Measurements from ENCODE around the gene CXXC1.
A peak's percentile ranks its signal among the peaks of the same experiment; 100 is the strongest.

CXXC1 gene

DNA sequence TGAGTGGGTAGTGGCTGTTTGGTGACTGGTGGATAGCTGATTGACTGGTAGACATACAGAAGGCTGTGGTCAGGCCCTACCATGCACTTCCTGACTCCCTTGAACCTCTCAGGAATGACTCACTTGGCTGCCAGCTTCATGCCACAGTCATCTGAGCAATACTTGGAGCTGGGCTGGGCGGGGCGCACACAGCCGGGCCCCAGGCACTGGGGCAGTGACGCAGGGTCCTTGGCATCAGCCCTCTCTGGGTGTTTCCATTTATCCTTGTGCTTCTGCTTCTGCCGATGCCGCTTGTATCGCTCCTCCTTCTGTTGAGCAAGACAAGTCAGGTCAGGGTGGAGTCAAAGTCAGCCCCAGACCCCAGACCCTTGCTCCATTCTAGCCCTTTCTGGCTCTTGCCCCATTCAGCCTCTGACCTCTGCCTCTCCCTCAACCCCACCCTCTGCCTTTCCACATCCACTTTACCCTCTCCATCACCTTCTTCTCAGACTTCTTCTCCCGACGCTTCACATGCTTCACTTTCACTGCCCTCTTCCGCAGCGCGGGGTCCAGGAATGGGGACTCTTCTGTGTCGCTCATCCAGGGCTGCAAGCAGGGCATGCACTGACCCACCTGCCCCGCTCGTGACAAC is 3.1 kb downstream of the CXXC1 start:
- Mint-ChIP-seq H3K4me1 (peaks cover 32% of the 10 kb centered on the region), H3K27ac (peak overlapping the region in 2 of 3 experiments; percentile 21 to 56), H3K36me3 (ENCODE audit: low read depth) (peaks cover 48% of the 10 kb centered on the region), H3K9me3 (peaks cover 14% of the 10 kb centered on the region), H3K4me3 (peak overlapping the region; percentile 96 to 99 (median 97)), H3K27me3 (ENCODE audit: low read depth) (no peaks in the 10 kb centered on the region)
- TF ChIP-seq, protein P1, sequence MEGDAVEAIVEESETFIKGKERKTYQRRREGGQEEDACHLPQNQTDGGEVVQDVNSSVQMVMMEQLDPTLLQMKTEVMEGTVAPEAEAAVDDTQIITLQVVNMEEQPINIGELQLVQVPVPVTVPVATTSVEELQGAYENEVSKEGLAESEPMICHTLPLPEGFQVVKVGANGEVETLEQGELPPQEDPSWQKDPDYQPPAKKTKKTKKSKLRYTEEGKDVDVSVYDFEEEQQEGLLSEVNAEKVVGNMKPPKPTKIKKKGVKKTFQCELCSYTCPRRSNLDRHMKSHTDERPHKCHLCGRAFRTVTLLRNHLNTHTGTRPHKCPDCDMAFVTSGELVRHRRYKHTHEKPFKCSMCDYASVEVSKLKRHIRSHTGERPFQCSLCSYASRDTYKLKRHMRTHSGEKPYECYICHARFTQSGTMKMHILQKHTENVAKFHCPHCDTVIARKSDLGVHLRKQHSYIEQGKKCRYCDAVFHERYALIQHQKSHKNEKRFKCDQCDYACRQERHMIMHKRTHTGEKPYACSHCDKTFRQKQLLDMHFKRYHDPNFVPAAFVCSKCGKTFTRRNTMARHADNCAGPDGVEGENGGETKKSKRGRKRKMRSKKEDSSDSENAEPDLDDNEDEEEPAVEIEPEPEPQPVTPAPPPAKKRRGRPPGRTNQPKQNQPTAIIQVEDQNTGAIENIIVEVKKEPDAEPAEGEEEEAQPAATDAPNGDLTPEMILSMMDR (IDR thresholded peaks at IDR 0.05; ENCODE audit: unreplicated experiment in 3 of 3), result no peak

DNA sequence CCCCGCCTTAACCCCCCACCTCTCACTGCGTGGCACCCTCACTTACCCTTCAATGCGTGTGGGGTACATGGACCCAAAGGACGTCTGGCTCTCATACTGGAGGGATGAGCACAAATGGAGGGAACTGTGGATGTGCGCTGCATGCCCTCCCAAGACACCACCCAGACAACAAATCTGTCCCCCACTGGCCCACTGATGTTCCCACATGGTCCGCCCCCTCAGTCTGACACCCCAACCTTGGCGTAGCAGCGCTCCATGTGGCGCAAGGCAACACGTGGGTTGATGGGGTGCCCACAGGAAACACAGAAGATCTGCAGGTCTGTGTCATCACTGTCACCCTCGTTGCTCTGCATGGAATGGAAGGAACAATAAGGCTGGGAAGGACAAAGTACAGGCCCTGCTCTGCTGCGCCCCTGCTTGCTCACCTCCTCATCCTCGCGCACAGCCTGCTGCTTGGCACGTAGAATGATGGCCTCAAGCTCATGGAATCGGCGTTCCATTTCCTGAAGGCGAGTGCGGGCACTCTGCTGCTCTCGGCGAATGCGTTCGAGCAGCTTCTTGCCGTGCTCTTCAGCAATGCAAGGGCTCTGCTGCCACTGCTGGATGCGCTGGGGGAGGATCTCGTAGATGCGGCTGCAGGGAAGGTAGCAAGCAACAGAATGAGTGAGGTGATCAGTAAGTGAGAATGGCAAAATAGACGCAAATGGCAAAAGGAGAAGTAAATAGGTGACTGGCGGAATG is 3.9 kb downstream of the CXXC1 start:
- peak overlapping the region in 2 of 3 experiments; percentile 21 to 56 for H3K27ac Mint-ChIP-seq
- TF ChIP-seq, protein P1 (IDR thresholded peaks at IDR 0.05; ENCODE audit: unreplicated experiment in 3 of 3), result no peak
- no peaks in the 10 kb centered on the region for H3K27me3 Mint-ChIP-seq (ENCODE audit: low read depth)
- H3K36me3 Mint-ChIP-seq (ENCODE audit: low read depth), result peaks cover 55% of the 10 kb centered on the region
- peaks cover 14% of the 10 kb centered on the region for H3K9me3 Mint-ChIP-seq
- peaks cover 38% of the 10 kb centered on the region for H3K4me1 Mint-ChIP-seq
- peak overlapping the region; percentile 96 to 99 (median 97) for H3K4me3 Mint-ChIP-seq

DNA sequence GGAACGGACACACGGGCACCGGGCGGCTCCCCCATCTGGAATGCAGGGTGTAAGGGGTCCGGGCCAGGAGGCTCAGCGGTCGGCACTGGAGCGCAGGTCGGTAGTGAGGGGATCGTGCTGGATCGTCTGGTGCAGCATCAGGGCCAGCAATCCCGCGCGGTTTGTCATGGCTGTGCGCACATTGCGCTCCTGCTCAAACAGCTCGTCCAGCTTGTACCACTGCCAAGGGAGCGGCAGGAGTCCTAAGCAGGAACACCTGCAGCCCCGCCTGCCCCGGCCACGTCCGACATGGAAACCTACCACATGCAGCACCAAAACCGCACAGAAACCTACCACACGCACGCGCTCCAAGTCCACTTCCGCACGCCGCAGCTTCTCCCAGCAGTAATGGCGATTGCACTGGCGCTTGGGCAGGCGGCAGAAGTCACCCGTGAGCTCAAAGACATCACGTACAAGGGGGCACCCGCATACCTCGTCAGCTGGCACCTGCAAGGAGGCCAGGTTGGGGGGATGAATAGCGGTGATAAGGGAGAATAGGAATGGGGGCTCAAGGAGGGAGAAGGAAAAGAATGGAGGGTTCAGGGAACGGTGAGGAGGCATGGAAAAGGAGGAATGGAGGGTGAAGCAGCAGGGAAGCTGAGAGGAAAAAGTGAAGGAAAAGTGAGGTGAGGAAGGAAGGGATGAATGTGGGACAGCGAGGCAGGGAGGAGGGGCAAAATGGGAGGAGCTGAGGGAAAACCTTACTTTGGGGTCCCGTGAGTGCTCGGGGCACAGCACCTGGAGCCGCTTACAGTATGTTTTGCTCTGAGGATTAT is 4.8 kb downstream of the CXXC1 start:
- Mint-ChIP-seq H3K27ac (peak overlapping the region in 2 of 3 experiments; percentile 17 to 46), H3K27me3 (ENCODE audit: low read depth) (no peaks in the 10 kb centered on the region)

DNA sequence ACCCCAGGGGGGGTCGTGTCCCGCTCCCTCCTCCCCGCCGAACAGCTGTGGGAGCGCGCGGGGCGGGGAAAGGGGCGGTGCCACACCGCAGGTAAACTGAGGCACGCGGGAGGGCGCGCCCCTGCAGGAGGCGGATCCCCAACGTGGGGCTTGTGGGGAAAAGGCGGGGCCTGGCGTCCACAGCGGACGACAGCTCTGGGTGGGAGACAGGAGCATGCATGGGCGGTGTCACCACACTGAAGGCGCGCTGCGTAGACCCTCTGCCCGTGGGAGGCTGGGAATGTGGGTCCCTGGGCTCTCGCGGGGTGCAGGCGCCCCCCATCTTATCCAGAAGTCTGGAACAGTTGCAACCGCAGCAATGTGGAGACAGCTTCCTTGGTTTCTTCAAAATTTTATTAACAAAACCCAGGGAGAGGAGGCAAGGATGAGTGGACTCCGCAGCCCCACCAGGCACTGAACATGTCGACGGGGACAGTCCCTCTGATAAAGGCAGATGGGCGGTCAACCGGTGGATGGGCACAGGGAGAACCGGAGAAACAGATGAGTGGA is 5.4 kb downstream of the CXXC1 start:
- peak overlapping the region; percentile 80 to 95 (median 95) for H3K27ac Mint-ChIP-seq
- no peaks in the 10 kb centered on the region for H3K27me3 Mint-ChIP-seq (ENCODE audit: low read depth)
- TF ChIP-seq, protein P1 (IDR thresholded peaks at IDR 0.05; ENCODE audit: unreplicated experiment in 3 of 3), result no peak
- H3K36me3 Mint-ChIP-seq (ENCODE audit: low read depth), result peaks cover 61% of the 10 kb centered on the region
- peak overlapping the region; percentile 96 to 99 (median 97) for H3K4me3 Mint-ChIP-seq
- H3K9me3 Mint-ChIP-seq, result peaks cover 14% of the 10 kb centered on the region
- H3K4me1 Mint-ChIP-seq, result peaks cover 31% of the 10 kb centered on the region

More for the DNA sequence above, 4.8 kb downstream of the CXXC1 start:
- Mint-ChIP-seq H3K9me3 (peaks cover 14% of the 10 kb centered on the region), H3K4me3 (peak overlapping the region; percentile 96 to 99 (median 97)), H3K36me3 (ENCODE audit: low read depth) (peaks cover 60% of the 10 kb centered on the region), H3K4me1 (peaks cover 38% of the 10 kb centered on the region)
- TF ChIP-seq, protein P1 (IDR thresholded peaks at IDR 0.05; ENCODE audit: unreplicated experiment in 3 of 3), result no peak

DNA sequence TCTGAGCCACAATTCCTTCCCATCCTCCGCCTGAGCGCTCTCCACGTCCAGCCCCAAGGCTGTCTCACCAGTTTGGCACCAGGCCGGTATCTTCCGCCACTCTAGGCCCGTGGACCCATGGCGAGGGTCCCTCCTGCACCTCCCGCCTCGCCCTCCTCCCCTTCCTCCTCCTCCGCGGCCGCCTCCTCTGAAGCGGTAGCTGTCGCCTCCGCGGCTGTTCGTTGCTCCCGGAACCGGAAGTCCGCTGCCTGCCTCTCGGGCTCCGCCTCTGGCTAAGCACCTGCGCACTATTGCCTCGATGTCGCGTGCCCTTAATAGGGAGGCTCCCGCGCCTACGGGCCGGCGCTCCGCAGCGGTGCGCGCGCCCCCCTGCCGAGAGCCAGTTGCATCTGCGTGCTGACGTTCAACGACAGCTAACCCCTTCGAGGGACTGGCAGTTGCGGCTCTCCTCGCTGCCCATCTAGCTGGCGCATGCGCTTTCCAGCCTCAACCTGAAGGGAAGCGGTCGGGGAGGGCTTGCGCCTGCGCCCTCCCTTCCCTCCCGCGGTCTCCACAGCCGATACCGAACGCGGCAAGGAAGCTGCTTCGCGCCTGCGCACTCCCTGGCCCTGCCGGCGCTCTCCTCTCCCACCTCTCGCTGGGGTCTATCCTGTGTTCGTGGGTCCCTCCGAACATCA is 6.1 kb downstream of the CXXC1 start, which contains the start of gene MBD1:
Gene MBD1 (minus strand): TSS at position 229 of the 677 bp plus-strand sequence. CDS start 1,531 bp downstream, outside the sequence.
- Mint-ChIP-seq H3K4me3 (peak within 1 kb of the TSS; percentile 96 to 99 (median 97)), H3K27me3 (ENCODE audit: low read depth) (no peaks in the 10 kb centered on the region), H3K36me3 (ENCODE audit: low read depth) (peaks cover 67% of the 10 kb centered on the region), H3K27ac (peak within 1 kb of the TSS; percentile 80 to 95 (median 95)), H3K9me3 (peaks cover 14% of the 10 kb centered on the region), H3K4me1 (peaks cover 26% of the 10 kb centered on the region)
- TF ChIP-seq, protein P1 (IDR thresholded peaks at IDR 0.05; ENCODE audit: unreplicated experiment in 3 of 3), result peak in 2 of 3 experiments; percentile 25 to 47
